Stimulated activated CD4-positive, alpha-beta T cell treated with anti-CD3 and anti-CD28 coated beads, Interleukin-2, amount 100 ng/mL, for 48 hours (primary cell): ENCODE data around the gene TMEM50B.
"Not testable (repeated sequence)": the region's sequence is repeated elsewhere in the genome, so short reads cannot be mapped to it uniquely, and the experiment has no call there.

ENCODE experiments used
- DNase-seq, 2 donors: peaks; one replicate each; pipeline ENCODE4 v3.0.0-alpha.2; 2020

TMEM50B gene

GRCh38 chr21:33477066-33477465 is 2.7 kb downstream of the TMEM50B start:
- no peak for DNase-seq

- DNase-seq = no peak
Observed at GRCh38 chr21:33473344-33473743, 6.4 kb downstream of the TMEM50B start.

GRCh38 chr21:33470701-33471100 is 9.1 kb downstream of the TMEM50B start:
- DNase-seq = no peak

GRCh38 chr21:33469183-33469582 is 10.6 kb downstream of the TMEM50B start:
- DNase-seq = not testable (repeated sequence)

- DNase-seq = no peak
Observed at GRCh38 chr21:33461538-33462250, 18.1 kb downstream of the TMEM50B start.

- no peak for DNase-seq
Observed at GRCh38 chr21:33458861-33459260, 20.9 kb downstream of the TMEM50B start.

GRCh38 chr21:33455686-33456446 is 23.9 kb downstream of the TMEM50B start:
- no peak for DNase-seq

GRCh38 chr21:33452362-33452761 is 27.4 kb downstream of the TMEM50B start:
- no peak for DNase-seq

GRCh38 chr21:33451634-33452071 is 28.1 kb downstream of the TMEM50B start:
- DNase-seq = no peak

GRCh38 chr21:33449616-33450015 is 30.2 kb downstream of the TMEM50B start:
- no peak for DNase-seq

GRCh38 chr21:33446620-33447019 is 33.2 kb downstream of the TMEM50B start:
- not testable (repeated sequence) for DNase-seq

GRCh38 chr21:33444499-33444898 is 35.3 kb downstream of the TMEM50B start:
- no peak for DNase-seq

- DNase-seq = no peak
Observed at GRCh38 chr21:33443194-33443593, 36.6 kb downstream of the TMEM50B start.

- DNase-seq = no peak
Observed at GRCh38 chr21:33441489-33442477, 38.0 kb downstream of the TMEM50B start.

GRCh38 chr21:33437140-33437539 is 42.6 kb downstream of the TMEM50B start:
- no peak for DNase-seq

- peak; percentile 21 for DNase-seq
Observed at GRCh38 chr21:33434770-33435360, 44.9 kb downstream of the TMEM50B start.

GRCh38 chr21:33433425-33434114 is 46.2 kb downstream of the TMEM50B start:
- no peak for DNase-seq

- no peak for DNase-seq
Observed at GRCh38 chr21:33433001-33433400, 46.8 kb downstream of the TMEM50B start.

GRCh38 chr21:33432496-33432895 is 47.3 kb downstream of the TMEM50B start:
- no peak for DNase-seq

GRCh38 chr21:33430858-33431257 is 48.9 kb downstream of the TMEM50B start:
- no peak for DNase-seq

GRCh38 chr21:33428669-33429068 is 51.1 kb downstream of the TMEM50B start:
- no peak for DNase-seq

GRCh38 chr21:33427051-33427450 is 52.7 kb downstream of the TMEM50B start:
- DNase-seq = no peak
